HEK293 (cell line): ENCODE data around the gene STAG3.

ENCODE experiments used
- BCL11A ChIP-seq: fragments of 450-650 bp; formaldehyde crosslinking; IDR thresholded peaks from 2 replicates; pipeline ENCODE4 v1.5.1; 2016; ENCODE audit warnings: low read depth, missing biosample characterization, missing genetic modification characterization
- ZBTB11 ChIP-seq: fragments of 450-650 bp; formaldehyde crosslinking; conservative IDR thresholded peaks from 2 replicates; pipeline ENCODE4 v1.5.1; 2016; ENCODE audit warnings: low read depth, missing biosample characterization, missing genetic modification characterization
- ZNF2 ChIP-seq: fragments of 450-650 bp; formaldehyde crosslinking; IDR thresholded peaks from 2 replicates; pipeline ENCODE4 v1.5.1; 2016; ENCODE audit warnings: missing biosample characterization, missing genetic modification characterization
- ZNF677 ChIP-seq: fragments of 450-650 bp; IDR thresholded peaks from 2 replicates; pipeline ENCODE4 v1.5.0; 2018; ENCODE audit warnings: missing biosample characterization, mild to moderate bottlenecking, missing genetic modification characterization, moderate library complexity
- ZNF707 ChIP-seq: fragments of 450-650 bp; formaldehyde crosslinking; IDR thresholded peaks from 2 replicates; pipeline ENCODE4 v1.5.1; 2016; ENCODE audit warnings: missing biosample characterization, missing genetic modification characterization
- TF ChIP-seq, protein P1 (sequence below): fragments of 450-650 bp; formaldehyde crosslinking; IDR thresholded peaks from 2 replicates; pipeline ENCODE4 v1.5.1; 2016; ENCODE audit warnings: missing biosample characterization, missing genetic modification characterization

DNA sequence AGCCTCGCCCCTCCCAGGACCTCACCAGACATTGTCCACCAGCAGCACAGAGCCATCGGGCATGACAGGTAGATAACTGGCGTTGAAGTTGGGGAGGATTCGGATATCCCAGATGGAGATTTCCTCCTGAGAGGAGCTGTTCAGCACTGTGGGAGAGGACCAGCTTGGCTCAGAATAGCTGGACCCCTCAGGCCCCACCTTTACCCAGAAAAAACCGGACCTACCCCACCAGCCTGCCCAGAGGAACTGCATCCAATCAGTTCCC lies 20.7 kb upstream of the STAG3 start:
- TF ChIP-seq ZNF2 (tag by site-specific recombination) (no peak), ZBTB11 (tag by site-specific recombination) (0 out of 2 replicates have a peak, but pooled peaks have one; percentile 70), ZNF677 (tag by site-specific recombination) (no peak), BCL11A (tag by site-specific recombination) (no peak), ZNF707 (tag by site-specific recombination) (no peak)
- TF ChIP-seq, protein P1, sequence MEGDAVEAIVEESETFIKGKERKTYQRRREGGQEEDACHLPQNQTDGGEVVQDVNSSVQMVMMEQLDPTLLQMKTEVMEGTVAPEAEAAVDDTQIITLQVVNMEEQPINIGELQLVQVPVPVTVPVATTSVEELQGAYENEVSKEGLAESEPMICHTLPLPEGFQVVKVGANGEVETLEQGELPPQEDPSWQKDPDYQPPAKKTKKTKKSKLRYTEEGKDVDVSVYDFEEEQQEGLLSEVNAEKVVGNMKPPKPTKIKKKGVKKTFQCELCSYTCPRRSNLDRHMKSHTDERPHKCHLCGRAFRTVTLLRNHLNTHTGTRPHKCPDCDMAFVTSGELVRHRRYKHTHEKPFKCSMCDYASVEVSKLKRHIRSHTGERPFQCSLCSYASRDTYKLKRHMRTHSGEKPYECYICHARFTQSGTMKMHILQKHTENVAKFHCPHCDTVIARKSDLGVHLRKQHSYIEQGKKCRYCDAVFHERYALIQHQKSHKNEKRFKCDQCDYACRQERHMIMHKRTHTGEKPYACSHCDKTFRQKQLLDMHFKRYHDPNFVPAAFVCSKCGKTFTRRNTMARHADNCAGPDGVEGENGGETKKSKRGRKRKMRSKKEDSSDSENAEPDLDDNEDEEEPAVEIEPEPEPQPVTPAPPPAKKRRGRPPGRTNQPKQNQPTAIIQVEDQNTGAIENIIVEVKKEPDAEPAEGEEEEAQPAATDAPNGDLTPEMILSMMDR (tag by site-specific recombination): no peak
